ENCODE measurements around the gene ADAMTSL1.

ADAMTSL1 gene

DNA sequence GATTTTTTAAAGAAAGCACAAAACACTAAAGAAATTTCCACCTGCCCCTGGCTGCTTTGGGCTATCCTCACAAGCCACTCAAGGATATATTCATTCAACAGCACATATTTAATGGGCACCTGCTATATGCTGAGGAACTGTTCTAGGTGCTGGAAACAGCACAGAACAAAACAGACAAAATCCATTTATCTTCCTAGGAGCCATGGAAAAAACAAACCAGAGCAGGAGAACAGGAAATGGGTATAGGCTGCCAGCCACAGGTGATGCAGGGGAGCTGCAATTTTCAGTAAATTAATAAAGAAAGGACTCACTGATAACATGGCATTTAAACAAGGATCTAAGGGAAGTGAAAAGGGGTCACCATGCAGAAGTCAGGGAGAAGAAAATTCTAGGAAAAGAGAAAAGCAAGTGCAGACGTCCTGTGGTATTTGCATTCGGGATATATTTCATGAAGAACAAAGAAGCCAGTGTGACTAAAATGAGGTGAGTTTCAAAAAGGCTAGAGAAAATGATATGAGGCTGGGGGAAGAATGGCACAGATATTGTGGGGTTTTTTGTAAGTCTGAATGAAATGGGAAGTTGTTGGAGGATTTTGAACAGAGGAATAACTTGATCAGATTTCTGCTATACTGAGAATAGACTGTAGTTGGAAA, 152.2 kb downstream of the ADAMTSL1 start:
- TF ChIP-seq, protein P1, sequence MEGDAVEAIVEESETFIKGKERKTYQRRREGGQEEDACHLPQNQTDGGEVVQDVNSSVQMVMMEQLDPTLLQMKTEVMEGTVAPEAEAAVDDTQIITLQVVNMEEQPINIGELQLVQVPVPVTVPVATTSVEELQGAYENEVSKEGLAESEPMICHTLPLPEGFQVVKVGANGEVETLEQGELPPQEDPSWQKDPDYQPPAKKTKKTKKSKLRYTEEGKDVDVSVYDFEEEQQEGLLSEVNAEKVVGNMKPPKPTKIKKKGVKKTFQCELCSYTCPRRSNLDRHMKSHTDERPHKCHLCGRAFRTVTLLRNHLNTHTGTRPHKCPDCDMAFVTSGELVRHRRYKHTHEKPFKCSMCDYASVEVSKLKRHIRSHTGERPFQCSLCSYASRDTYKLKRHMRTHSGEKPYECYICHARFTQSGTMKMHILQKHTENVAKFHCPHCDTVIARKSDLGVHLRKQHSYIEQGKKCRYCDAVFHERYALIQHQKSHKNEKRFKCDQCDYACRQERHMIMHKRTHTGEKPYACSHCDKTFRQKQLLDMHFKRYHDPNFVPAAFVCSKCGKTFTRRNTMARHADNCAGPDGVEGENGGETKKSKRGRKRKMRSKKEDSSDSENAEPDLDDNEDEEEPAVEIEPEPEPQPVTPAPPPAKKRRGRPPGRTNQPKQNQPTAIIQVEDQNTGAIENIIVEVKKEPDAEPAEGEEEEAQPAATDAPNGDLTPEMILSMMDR (IDR thresholded peaks at IDR 0.05): no peak
- TF ChIP-seq ZFX (IDR thresholded peaks at IDR 0.05; ENCODE audit: borderline replicate concordance): no peak
- no peak overlapping the region for H3K27ac ChIP-seq

DNA sequence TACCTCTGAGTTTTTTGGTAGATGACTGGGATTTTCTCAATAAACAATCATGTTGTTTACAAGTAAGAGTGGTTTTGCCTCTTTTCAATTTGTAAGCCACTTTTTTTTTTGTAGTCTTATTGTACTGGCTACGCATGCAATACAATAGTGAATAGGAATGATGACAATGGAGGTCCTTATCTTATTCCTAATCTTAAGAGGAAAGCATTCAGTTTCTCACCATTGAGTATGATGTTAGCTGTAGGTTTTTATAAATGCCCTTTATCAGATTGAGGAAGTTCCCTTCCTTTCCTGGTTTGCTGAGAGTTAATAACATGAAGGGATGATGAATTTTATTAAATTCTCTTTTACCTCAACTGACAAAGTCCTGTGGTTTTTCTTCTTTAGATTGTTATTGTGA, 155.2 kb downstream of the ADAMTSL1 start:
- TF ChIP-seq ZFX (IDR thresholded peaks at IDR 0.05; ENCODE audit: borderline replicate concordance): no peak
- TF ChIP-seq, protein P1 (IDR thresholded peaks at IDR 0.05): no peak
- no peak overlapping the region for H3K27ac ChIP-seq

DNA sequence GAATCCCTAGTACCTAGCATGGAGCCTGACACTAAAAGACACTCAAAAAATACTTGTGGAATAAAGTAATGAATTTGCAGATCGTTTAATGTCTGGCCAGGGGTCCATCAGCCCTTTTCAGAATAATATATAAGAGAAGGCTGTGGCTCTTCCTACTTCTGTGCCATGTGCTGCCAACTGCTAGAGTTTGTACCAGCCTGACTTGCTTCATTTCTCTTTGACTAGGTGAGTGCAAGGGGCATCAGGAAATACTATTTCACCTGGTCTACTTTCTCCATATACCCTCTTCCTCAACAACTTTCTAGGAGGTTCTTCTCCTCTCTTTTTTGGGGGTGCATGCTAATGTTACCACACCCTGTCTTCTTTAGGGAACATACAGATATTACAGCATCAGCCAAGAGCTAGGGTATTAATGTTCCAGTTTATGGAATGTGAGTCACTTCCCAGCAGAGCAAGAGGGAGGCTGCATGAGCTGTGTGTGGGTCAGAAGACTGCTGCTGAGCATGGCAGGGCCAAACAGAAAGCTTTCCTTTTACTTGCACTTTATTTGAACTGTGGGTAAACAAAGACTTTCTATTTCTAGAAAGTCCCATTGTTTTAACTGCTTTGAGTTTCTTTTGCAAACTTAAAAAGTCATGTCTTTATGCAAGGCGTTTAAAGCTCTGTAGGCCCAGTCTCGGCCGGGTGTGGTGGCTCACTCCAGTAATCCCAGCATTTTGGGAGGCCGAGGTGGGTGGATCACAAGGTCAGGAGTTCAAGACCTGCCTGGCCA, 158.9 kb downstream of the ADAMTSL1 start:
- TF ChIP-seq, protein P1 (IDR thresholded peaks at IDR 0.05): no peak
- TF ChIP-seq ZFX (IDR thresholded peaks at IDR 0.05; ENCODE audit: borderline replicate concordance): no peak
- no peak overlapping the region for H3K27ac ChIP-seq

DNA sequence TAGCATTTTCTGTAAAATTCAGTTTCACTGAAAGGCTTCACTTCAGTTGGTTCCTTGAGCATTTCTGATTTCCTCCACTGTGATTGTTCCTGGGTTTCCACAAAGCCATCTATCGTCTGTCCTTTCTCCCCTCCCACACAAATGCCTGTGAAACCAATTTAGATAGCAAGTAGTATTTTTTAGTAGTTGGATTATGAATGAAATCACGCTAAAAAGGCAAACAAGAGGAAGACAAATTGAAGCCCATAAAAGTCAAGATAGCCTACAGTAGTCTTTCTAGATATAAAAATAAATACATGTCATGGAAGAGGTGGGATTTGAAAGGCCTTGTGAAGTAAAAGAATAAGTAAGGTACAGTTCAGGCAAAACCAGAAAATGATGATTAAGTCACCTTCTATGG, 162.8 kb downstream of the ADAMTSL1 start:
- TF ChIP-seq, protein P1 (IDR thresholded peaks at IDR 0.05): no peak
- no peak for TF ChIP-seq ZFX (IDR thresholded peaks at IDR 0.05; ENCODE audit: borderline replicate concordance)

GRCh38 chr9:18638371-18639249, 164.7 kb downstream of the ADAMTSL1 start:
- TF ChIP-seq ZFX (IDR thresholded peaks at IDR 0.05; ENCODE audit: borderline replicate concordance): no peak
- TF ChIP-seq, protein P1 (IDR thresholded peaks at IDR 0.05): no peak

More for the DNA sequence above, 162.8 kb downstream of the ADAMTSL1 start:
- no peak overlapping the region for H3K27ac ChIP-seq

GRCh38 chr9:18639911-18640310, 166.0 kb downstream of the ADAMTSL1 start:
- no peak overlapping the region for H3K27ac ChIP-seq
- TF ChIP-seq ZFX (IDR thresholded peaks at IDR 0.05; ENCODE audit: borderline replicate concordance): no peak
- TF ChIP-seq, protein P1 (IDR thresholded peaks at IDR 0.05): no peak

More at GRCh38 chr9:18638371-18639249, 164.7 kb downstream of the ADAMTSL1 start:
- H3K27ac ChIP-seq: no peak overlapping the region

Measured in 22Rv1 (cell line).